Measurements from ENCODE around the gene F13A1.

Gene F13A1

DNA sequence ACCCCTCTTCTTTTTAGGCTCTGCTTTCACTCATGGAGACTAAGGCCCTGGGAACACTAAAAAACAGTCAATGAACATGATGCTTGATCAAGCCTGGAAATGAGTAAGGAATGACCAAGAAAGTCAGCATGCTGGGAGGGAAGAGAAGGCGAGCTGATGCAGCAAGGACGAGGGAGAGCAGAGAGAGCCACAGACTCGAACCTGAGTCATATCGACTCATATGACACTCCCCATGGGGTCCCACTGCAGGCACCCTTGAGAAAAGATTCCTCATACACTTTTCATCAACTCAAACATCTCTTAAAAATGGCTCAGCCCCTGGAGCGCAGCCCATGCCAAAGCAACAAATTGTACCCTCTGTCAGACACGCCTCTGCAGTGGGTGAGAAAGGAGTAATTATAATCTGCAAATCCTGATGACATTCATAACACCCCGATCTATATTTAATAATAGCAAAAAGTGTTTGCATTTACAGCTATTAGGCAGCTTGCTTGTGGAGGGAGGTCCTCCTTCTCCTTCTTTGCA lies 127.2 kb downstream of the F13A1 start:
- no peak for DNase-seq (ENCODE audit: low read depth in 2 of 2)

DNA sequence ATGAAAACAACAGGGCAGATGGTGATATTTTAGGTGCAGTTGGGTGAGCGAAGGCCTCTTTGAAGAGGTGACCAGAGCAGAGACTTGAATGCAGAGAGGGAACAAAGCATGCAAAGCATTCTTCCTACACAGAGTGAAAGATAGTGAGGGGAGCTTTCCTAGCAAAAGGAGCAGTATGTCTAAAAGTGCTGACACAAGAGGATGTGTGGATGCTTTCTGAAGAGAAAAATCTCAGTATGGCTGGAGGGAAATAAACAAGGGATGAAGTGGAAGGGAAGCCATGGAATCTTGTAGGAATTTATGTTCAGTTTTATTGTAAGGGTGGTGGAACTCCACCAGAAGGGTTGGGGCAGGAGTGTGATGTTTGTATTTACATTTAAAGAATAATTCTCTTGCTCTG lies 128.6 kb downstream of the F13A1 start:
- DNase-seq (ENCODE audit: low read depth in 2 of 2), result no peak

DNA sequence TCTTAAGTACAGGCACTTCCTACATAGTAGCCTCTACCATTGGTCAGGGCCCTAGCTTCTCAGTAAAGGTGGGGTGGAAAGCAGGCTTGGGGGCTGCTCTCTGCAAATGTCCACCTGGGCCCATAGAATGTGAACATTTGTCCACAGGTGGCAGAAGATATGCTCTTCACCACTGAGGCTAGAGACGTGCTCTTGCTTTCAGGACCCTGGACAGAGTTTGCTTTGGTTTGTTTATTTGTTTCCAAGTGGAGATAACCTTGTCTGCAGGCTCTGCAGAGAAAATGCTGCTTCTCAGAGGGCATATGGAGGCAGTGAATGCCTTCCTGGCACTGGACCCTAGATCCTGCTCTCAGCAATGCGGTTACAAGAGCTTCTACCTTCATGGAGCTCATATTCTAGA lies 129.0 kb downstream of the F13A1 start:
- no peak for DNase-seq (ENCODE audit: low read depth in 2 of 2)

DNA sequence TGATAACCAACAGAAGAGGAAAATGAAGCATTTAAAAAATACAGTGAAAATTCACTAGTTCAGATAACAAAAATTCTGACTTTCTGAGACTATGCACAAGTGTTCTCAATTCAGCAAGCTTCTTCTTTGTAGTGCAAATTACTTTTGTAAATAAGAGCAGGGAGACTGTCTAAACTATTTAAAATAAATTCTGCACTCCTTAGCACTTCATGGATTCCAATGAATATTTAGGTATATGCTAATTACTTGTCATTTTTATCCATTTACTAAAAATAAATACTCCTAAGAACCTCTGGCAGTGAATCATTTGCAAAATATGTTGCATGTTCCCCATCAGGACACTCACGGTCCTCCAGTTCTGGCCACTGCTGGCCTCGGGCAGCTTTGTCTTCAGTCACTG lies 139.8 kb downstream of the F13A1 start:
- no peak for DNase-seq (ENCODE audit: low read depth in 2 of 2)

DNA sequence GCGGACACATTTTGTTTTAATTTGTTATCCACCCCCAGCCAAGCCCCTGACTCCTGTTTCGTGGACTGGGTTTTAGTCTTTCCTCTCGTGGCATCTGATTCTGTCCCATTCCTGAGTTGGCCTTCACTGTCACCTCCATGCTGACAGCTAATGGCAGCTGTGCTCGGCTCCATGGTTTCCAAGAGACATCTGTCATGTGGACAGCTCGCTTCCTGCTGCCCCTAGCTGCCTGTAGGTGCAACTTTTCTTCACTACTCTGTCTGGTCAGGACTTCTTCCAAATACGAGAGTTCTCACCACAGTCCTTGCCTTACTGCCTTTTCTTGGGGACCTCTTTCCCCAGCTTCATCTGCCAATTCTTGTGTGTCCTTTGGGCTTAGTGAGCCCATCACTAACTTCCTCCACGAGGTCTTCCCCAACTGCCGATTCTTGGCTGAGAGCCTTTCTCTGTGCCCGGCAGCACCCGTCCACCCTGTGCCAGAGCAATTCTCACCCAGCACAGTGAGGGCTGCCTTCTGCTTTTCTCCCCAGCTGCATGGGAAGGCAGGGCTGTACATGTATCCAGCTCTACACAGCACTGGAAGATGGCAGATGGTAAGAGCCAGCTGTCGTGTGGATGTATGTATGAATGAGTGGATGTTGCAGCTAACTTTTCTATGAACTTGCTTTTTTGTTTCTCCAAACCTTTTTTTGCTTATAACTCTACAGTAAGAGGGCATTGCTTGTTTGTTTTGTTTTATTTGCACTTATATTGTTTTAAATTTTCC lies 140.4 kb downstream of the F13A1 start:
- no peak for DNase-seq (ENCODE audit: low read depth in 2 of 2)

DNA sequence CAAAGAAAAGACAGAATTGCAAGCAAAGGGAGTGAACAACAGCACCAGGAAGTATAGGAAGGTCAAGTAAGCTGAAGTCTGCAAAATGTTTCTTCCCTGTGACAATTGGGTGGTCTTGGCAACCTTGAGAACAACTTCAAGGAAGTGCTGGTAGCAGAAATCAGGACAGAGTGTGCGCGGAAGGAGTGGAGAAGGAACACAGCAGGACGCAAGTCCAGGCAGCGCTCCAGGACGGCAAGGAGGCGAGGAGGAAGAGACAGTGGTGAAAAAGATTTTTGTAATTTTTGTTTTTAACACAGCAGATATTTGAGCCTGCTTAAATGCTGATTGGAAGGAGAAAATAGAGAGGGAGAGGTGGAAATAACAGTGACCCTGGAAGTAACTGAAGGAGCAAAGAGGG lies 141.7 kb downstream of the F13A1 start:
- DNase-seq (ENCODE audit: low read depth in 2 of 2), result no peak

DNA sequence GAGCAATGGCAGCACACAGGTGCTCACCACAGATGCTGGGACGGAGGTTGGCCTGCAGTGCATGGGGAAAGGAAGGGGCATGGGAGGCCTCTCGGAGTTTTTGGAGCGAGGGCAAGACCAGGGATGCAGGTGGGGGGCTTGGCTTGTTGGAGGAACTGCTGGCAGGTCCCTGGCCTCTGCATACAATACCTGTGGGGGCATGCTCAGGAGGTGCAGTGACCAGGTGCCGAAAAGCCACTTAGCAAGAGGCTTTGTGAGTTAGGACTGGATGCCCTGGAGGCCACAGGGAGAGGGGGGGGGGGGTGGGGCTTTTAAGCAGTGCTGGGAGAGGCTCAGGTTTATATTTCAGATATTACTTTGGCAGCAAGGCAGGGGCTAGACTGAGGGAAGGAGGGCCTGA lies 142.7 kb downstream of the F13A1 start:
- DNase-seq (ENCODE audit: low read depth in 2 of 2), result no peak

DNA sequence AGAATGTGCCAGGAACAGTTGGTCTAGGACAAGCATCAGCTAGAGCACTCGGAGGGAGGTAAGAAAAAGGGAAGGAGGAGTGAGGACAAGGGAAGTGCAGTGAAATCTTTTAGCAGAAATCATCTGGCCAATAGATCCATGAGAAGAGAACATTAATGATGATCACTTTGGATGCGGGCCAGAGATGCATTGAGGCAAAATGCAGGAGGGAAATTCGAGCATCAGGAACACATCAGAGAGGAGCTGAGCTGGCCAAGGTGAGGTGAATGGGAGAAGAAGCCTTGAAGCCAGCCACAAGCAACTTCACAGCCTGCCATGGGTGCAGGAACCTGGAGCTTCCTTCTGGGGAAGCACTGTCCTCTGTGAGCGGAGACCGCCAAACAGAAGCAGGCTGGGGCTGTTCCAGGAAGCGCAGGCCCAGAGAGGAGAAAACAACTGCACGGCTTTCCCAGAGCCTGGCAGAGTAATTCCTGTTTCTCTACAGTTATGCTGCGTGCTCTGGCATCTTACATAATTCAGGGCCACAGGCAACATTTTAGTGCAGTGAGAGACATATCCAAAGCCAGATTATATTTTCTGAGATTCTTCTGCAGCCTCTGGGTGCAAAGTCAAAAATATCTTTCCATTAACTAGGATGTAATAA lies 143.8 kb downstream of the F13A1 start:
- DNase-seq (ENCODE audit: low read depth in 2 of 2), result no peak

DNA sequence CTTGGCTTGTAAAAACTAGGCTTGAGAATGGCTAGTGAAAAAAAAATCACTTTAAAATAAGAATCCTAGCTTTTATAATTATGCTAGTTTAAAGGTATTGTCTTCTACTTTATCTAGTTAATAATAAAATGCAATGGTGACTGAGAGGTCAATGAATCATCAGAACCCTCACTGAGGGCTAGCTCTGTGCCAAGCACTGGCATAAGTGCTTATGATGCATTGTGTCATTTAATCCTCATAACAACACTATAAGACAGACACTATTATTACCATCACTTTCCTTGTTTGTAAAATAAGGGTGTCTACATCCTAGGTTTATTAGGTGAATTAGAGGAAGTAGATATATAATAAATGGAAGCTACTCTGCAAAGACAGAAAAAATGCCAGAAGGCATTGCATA lies 144.3 kb downstream of the F13A1 start:
- no peak for DNase-seq (ENCODE audit: low read depth in 2 of 2)

DNA sequence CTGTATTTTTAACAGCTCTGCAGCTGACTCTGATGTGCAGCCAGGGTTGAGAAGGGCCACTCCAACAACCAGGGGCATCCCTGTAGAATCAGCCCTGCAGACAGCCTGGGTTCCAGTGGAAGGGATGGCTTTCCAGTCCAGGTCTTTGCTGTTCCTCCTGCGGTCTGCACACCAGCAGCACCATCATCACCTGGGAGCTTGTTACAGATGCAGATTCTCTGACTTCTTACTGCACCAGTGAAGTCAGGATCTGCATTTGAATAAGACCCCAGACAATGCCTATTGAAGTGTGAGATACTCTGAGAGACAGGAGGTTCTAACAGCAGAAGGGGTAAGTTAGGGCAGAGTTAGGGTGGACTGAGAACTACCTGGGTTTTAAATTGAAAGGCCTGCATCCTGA lies 151.3 kb downstream of the F13A1 start:
- DNase-seq (ENCODE audit: low read depth in 2 of 2), result no peak

DNA sequence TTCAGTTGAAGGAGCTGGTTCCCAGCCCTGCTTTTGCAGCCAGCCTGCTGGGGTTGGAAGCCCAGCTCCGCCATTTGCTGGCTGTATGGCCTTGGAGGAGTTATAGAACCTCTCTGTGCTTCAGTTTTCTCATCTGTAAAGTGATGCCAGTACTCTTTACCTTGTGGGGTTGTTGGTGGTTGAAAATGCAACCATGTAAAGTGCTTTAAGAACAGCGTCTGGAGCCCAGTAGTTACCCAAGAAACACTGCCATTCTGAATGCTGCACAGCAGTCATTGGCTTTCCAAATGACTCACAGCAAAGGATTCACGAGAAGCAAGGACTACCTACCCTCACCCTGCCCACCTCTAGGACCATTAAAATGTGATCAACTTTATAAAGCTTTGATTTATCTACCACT lies 154.4 kb downstream of the F13A1 start:
- no peak for DNase-seq (ENCODE audit: low read depth in 2 of 2)

DNA sequence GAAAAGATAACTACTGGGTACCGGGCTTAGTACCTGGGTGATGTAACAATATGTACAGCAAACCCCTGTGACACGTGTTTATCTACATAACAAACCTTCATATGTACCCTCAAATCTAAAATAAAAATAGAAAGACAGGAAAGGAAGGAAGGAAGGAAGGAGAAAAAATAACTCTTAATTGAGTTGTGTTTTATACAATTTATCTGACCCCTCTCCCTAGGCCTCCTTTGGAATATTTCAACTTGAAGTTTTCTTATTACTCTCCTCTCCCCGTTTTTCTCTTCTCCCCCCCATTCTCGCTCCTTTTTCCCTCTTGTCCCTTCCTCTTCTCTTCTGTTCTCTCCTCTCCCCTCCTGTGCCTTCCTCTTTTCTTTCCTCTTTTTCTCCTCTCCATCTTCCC lies 156.1 kb downstream of the F13A1 start:
- no peak for DNase-seq (ENCODE audit: low read depth in 2 of 2)

DNA sequence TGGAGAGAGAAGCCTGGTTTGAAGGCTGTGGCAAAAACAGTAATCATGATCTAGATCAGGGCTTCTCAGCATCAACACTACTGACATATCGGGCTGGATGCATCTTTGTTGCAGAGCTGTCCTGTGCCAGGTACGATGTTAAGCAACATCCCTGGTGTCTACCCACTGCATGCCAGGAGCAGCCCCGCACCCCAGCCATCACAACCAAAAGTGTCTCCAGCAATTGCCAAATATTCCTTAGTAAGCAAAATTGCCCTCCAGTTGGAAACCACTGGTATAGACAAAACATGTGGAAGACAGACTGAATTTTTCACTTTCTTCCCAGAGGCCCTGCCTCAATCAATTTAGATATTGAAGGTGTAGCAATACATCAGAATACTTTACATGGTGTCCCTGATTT lies 166.1 kb downstream of the F13A1 start:
- no peak for DNase-seq (ENCODE audit: low read depth in 2 of 2)

DNA sequence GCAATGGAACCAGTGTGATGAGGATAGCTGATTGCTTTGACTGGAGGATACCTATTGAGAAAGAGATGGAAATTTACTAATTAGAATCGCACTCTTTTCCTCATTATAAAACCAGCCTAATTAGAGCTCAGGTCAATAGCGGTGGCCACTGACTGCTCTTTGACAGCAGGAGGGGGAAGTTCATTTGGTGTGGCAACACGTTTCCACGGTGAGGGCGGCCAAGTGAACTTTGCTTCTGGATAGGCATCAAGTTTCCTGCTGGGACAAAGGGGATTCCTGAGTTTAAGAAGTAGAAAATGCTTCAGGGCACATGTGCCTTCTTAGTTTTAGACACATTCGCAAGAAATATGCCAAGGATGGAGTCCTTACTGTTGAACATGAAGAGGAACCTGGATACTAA lies 168.4 kb downstream of the F13A1 start:
- no peak for DNase-seq (ENCODE audit: low read depth in 2 of 2)

DNA sequence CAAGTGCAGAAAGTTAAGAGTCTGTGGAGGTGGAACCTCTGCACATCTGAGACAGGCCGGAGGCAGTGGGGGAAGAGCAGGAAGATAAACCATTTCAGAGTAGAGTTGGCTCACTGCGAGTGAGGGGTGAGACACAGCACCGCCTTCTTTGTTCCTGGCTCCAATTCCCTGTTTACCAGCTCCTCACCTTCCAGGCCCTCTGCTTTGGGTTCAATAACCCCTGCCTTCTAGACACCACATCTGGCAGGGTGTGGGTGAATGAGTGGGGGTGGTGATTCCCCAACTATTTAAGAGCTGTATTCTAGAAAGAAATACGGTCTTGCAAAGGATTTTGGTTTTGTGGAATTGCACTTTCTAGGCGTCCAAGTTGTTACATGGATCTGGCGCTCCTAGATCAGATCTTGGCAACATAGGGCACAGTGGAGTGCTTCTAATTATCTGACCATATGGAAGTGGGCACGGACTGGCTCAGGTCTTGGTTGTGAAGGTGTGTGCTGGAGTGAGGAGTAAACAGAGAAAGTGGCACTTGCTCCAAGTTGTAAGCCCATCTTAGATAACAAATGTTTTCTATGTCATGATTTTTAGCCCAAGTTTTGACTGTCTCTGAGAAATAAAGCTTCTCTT lies 172.2 kb downstream of the F13A1 start:
- no peak for DNase-seq (ENCODE audit: low read depth in 2 of 2)

DNA sequence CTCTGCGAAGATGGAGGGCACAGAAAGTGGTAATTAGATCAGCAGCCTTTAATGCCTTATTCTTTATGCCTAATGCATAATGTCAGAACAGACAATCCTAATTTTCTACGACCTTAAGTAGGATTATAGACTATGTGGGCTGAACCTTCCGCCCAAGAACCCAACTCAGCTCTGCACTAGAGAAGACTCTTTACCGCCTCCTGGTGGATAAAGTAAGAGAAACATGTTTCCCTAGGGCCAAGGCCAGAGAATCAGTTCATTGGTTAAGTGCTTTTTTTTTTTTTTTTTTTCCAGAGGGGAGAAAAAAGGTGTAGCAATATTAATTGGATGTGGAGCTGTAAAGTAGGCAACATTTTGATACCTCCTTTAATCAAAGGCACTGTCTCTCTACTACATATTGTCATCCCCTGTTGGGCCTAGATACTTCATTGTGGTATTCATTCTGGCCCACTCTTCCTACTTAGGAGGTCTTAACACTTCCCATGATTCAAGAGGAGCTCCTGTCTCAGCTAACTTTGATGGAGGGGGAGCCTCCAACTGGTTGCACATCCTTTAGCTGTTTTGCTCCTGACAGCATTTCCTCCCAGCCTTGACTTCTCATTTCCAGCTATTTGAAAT lies 188.9 kb downstream of the F13A1 start:
- no peak for DNase-seq (ENCODE audit: low read depth in 2 of 2)

DNA sequence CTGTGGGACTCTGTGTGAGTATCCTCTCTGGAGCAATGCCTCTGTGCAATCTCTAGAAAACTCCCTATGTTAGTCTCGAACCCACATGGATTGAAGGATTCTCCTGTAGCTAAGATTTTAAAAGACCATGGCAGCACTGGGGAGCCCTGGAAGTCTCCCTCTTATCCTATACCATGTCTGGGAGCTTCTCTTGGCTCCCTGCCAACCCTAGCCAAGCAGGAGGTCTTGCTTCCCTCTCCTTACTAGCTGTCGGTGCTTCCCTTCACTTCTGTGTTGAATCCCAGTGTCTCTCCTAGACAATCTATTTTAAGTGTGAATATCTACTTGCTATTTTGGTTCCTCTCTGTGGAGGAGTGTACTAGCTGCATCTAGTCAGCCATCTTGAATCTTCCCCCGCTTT lies 195.0 kb downstream of the F13A1 start:
- DNase-seq (ENCODE audit: low read depth in 2 of 2), result no peak

DNA sequence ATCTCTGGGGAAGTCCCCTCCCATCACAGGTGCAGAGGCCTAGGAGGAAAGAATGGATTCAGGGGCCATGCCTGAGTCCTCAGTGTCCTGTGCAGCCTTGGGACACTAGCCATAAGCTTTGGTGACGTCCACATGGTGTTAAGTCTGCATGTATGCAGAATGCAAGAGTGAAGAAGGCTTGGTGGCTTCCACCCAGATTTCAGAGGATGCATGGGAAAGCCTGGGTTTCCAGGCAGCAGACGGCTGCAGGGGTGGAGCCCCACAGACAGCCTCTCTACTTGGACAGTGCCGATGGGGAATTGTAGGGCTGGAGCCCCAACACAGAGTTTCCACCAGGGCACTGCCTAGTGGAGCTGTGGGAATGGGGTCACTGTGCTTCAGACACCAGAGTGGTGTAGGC lies 196.7 kb downstream of the F13A1 start:
- no peak for DNase-seq (ENCODE audit: low read depth in 2 of 2)

DNA sequence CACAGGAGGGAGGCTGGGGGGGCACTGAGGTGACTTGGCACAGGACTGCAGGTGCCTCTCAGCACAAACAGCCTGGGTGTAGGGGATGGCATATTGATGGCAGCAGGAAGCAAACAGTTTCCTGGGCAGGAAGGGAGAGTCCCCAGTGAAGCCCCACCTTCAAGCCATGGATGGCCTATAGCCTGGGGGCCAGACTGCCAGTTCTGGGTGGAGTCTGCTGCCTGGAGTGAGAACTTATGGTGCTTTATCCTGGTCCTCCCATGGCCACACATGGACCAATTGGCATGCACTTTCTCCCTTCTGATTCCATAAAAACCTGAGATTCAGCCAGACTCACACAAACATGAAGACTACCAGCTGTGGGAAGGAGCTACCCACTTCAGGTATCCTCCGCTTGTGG lies 198.5 kb downstream of the F13A1 start:
- DNase-seq (ENCODE audit: low read depth in 2 of 2), result no peak

DNA sequence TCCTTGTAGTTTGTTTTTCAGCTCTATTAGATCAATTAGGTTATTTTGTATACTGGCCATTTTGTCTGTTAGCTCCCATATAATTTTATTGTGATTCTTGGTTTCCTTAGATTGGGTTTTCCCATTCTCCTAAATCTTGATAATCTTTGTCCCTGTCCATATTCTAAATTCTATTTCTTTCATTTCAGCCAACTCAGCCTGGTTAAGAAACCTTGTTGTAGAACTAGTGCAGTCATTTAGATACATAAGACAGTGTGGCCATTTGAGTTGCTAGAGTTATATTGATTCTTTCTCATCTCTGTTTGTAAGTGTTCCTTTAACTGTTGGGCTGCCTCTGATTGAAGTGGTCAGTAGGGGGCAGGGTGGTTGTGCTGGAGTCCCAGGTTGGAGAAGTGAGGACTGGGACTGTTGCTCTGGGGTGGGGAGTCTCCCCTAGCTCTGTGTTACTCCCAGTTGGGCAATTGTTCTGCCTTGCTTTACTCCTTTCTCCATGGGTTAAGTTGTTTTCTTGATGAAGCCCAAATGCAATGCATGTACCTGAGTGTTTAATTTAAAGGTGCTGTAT lies 214.9 kb downstream of the F13A1 start:
- DNase-seq (ENCODE audit: low read depth in 2 of 2), result no peak
